B cell (primary cell): ENCODE data around the gene DVL1. TPM values are rescaled to one million over a fixed set of nuclear protein-coding genes. Genes with fewer than 3 reads are reported as not detected.

Source experiments
- ATAC-seq: fragments of 200-7000 bp; cut with Tn5 transposase; one replicate; pipeline ENCODE4 v1.10.0; 2021; ENCODE audit warnings: low read depth, mild to moderate bottlenecking, moderate number of reproducible peaks, moderate library complexity
- CTCF ChIA-PET: fragments of 350-600 bp; sonication (Branson Sonifier 250); formaldehyde crosslinking; loops from one replicate; lab custom pipeline; 2021; ENCODE audit warnings: antibody characterized with exemption, inconsistent platforms; lab: Charles Lee
- POLR2A ChIA-PET: fragments of 350-600 bp; sonication (Branson Sonifier 250); formaldehyde crosslinking; loops from one replicate; lab custom pipeline; 2021; ENCODE audit warnings: antibody characterized with exemption; lab: Charles Lee
- DNase-seq: peaks from one replicate; pipeline ENCODE4 v3.0.0; 2013
- H2AFZ ChIP-seq: 2 replicates; pipeline ENCODE4 v1.6.1; 2012; ENCODE audit warnings: mild to moderate bottlenecking, low read depth, low read length; ENCODE audit not compliant: insufficient read depth, poor library complexity, severe bottlenecking
- H3K27ac ChIP-seq, 2 donors: 1 replicate in 1 of 2; 2 replicates in 1 of 2; pipeline ENCODE4 v1.5.1; 2012 to 2013; ENCODE audit warnings: low read length in 2 of 2, mild to moderate bottlenecking in 2 of 2, moderate library complexity in 1 of 2
- H3K27me3 ChIP-seq, 4 experiments: fragments of 200-600 bp in 1 of 4; sonication (generic) in 1 of 4; replicated peaks in 1 of 4; 1 replicate in 2 of 4; 2 replicates in 2 of 4; pipeline versions ENCODE4 v1.6.1 to v1.7.0; 2013 to 2016; ENCODE audit warnings: low read length in 3 of 4, mild to moderate bottlenecking in 2 of 4, mixed read lengths in 1 of 4, moderate library complexity in 1 of 4; ENCODE audit not compliant: insufficient read depth in 4 of 4, control insufficient read depth in 3 of 4; ENCODE audit errors: control extremely low read depth in 1 of 4
- H3K36me3 ChIP-seq, 2 experiments: replicated peaks in 1 of 2; 1 replicate in 1 of 2; 2 replicates in 1 of 2; pipeline versions ENCODE4 v1.6.1 to v1.7.1; 2013; ENCODE audit warnings: low read length in 1 of 2; ENCODE audit not compliant: insufficient read depth in 2 of 2, control insufficient read depth in 1 of 2; ENCODE audit errors: control extremely low read depth in 1 of 2, extremely low read depth in 1 of 2
- H3K4me1 ChIP-seq, 2 donors: fragments of 200-600 bp in 1 of 2; sonication (generic) in 1 of 2; 1 replicate in 1 of 2; 2 replicates in 1 of 2; pipeline versions ENCODE4 v1.5.1 to v1.6.1; 2013 to 2017; ENCODE audit warnings: low read length in 2 of 2; ENCODE audit not compliant: control insufficient read depth in 2 of 2, insufficient read depth in 2 of 2
- H3K4me2 ChIP-seq: replicated peaks from 2 replicates; pipeline ENCODE3; 2012; ENCODE audit warnings: mild to moderate bottlenecking, low read depth, low read length; ENCODE audit not compliant: poor library complexity, severe bottlenecking
- H3K4me3 ChIP-seq, 5 experiments: fragments of 200-600 bp in 1 of 5; sonication (generic) in 1 of 5; 1 replicate in 3 of 5; 2 replicates in 2 of 5; pipeline versions ENCODE4 v1.5.1 to v1.7.0; 2011 to 2016; ENCODE audit warnings: low read length in 4 of 5, mild to moderate bottlenecking in 4 of 5, low read depth in 2 of 5, control low read depth in 1 of 5, moderate library complexity in 1 of 5; ENCODE audit not compliant: insufficient read depth in 1 of 5; ENCODE audit errors: control extremely low read depth in 1 of 5, extremely low read depth in 1 of 5
- H3K79me2 ChIP-seq: fragments of 200-600 bp; sonication (generic); one replicate; pipeline ENCODE4 v1.6.0; 2016; ENCODE audit warnings: low read length; ENCODE audit not compliant: control insufficient read depth, insufficient read depth
- H3K9ac ChIP-seq: fragments of 200-600 bp; sonication (generic); 2 replicates; pipeline ENCODE4 v1.6.1; 2017; ENCODE audit warnings: mild to moderate bottlenecking, low read length, moderate library complexity
- H3K9me3 ChIP-seq, 3 donors: one replicate each; pipeline versions ENCODE4 v1.6.1 to v1.7.1; 2013; ENCODE audit warnings: low read length in 2 of 3; ENCODE audit not compliant: control insufficient read depth in 2 of 3, insufficient read depth in 1 of 3; ENCODE audit errors: control extremely low read depth in 1 of 3
- H4K20me1 ChIP-seq: 2 replicates; pipeline ENCODE4 v1.6.0; 2012; ENCODE audit warnings: mild to moderate bottlenecking, low read length; ENCODE audit not compliant: insufficient read depth, control insufficient read depth, poor library complexity, severe bottlenecking
- H3K27ac Mint-ChIP-seq: one replicate; pipeline ENCODE4 v1.8.0; 2021; ENCODE audit warnings: mixed read lengths
- H3K27me3 Mint-ChIP-seq: one replicate; pipeline ENCODE4 v1.8.0; 2021; ENCODE audit warnings: mixed read lengths
- H3K4me1 Mint-ChIP-seq: one replicate; pipeline ENCODE4 v1.8.0; 2021; ENCODE audit warnings: mixed read lengths
- H3K4me3 Mint-ChIP-seq: one replicate; pipeline ENCODE4 v1.8.0; 2021; ENCODE audit warnings: mixed read lengths
- H3K9me3 Mint-ChIP-seq: one replicate; pipeline ENCODE4 v1.8.0; 2022; ENCODE audit warnings: mixed read lengths; ENCODE audit not compliant: insufficient read depth
- CTCF ChIP-seq: fragments of 200-600 bp; IDR thresholded peaks from one replicate; pipeline ENCODE4 v1.8.0; 2022; ENCODE audit warnings: antibody characterized with exemption, mild to moderate bottlenecking
- EZH2 ChIP-seq: IDR thresholded peaks from 2 replicates; pipeline ENCODE4 v1.6.1; 2012; ENCODE audit warnings: borderline replicate concordance, low read depth, mild to moderate bottlenecking, moderate library complexity, low read length; ENCODE audit not compliant: insufficient read depth, poor library complexity, severe bottlenecking
- WGBS: methylation state at CpG from one replicate; pipeline ENCODE4 v1.1.5; 2013; ENCODE audit warnings: missing lambda C conversion rate; ENCODE audit not compliant: insufficient coverage; 5-methylcytosine and 5-hydroxymethylcytosine counted together
- intact Hi-C: fragments of 100-400 bp; cut with micrococcal nuclease; formaldehyde crosslinking; loops from one replicate; pipeline ENCODE4 v1.10.0; 2022
- polyA plus RNA-seq: library from polyadenylated mRNA; depleted of rRNA; stranded (reverse); fragments of >200 nt; gene quantifications from 2 replicates; pipeline ENCODE4 v1.2.3, GENCODE V29; 2012
- total RNA-seq, 2 donors: library from RNA; stranded (reverse); fragments of 120-200 nt in 1 of 2; gene quantifications; 1 replicate in 1 of 2; 2 replicates in 1 of 2; pipeline versions ENCODE4 v1.2.3 to v1.2.4, GENCODE V29; 2013 to 2022

DVL1 gene
- total and polyA plus RNA-seq, 2 donors (not counting 1 experiment from before 2014, with no cell fraction given) = 46.1 to 53.5 TPM

GRCh38 chr1:1394116-1394515, 44.9 kb upstream of the DVL1 start:
- ChIA-PET CTCF (no interaction called here), POLR2A (interaction anchor here (0.7 kb wide), 1 partner anchor 10 kb away, joined by 5 read pairs; no protein-coding TSS in a partner anchor)
- no peak overlapping the region for H3K4me3 ChIP-seq
- H3K27ac ChIP-seq = no peak overlapping the region
- Mint-ChIP-seq H3K4me1 (peaks cover 23% of the 10 kb centered on the region), H3K9me3 (no peaks in the 10 kb centered on the region), H3K27me3 (no peaks in the 10 kb centered on the region), H3K27ac (no peak overlapping the region), H3K4me3 (no peak overlapping the region)
- no peaks in the 10 kb centered on the region for H3K9me3 ChIP-seq
- peaks cover 35% of the 10 kb centered on the region for H4K20me1 ChIP-seq
- peaks cover 65% of the 10 kb centered on the region for H3K79me2 ChIP-seq
- intact Hi-C loops = loop anchor here (2.0 kb wide), 1 partner anchor 77 kb away; the partner anchor contains the start of gene ATAD3B
- TF ChIP-seq EZH2 = no peak
- no peak for TF ChIP-seq CTCF
- DNase-seq (no peak), ATAC-seq (no peak)
- H3K9ac ChIP-seq = no peak overlapping the region
- no peak overlapping the region for H3K4me2 ChIP-seq
- no peaks in the 10 kb centered on the region for H3K27me3 ChIP-seq
- H3K4me1 ChIP-seq = peaks cover 10 to 16% of the 10 kb centered on the region in 2 donors
- H2AFZ ChIP-seq = no peak overlapping the region
- whole genome bisulfite sequencing = 76% methylated on average over 7 of the region's 7 CpGs
- peaks cover 18 to 76% of the 10 kb centered on the region in 2 experiments for H3K36me3 ChIP-seq

DNA sequence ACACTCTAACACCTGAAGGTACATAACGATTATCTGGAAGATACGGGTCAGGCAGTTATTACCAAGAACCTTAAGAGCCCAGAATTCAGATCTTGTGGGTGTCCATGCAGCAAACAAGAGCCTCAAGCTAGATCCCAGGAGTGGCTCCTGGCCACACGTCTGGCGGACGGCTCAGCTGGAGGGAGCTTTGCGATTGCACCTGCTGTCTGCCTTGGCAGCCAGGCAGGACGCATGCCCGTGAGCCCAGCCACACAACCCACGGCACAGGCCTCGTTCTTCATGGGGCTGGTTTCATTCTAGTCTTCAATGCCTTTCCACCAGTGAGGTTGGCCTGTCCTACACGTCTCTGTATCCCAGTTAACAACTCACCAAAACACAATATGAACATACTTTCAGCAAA, 44.2 kb upstream of the DVL1 start:
- no peak overlapping the region for H3K27ac Mint-ChIP-seq
- POLR2A ChIA-PET = no interaction called here

More for the DNA sequence above, 44.2 kb upstream of the DVL1 start:
- Mint-ChIP-seq H3K4me3 (no peak overlapping the region), H3K27me3 (no peaks in the 10 kb centered on the region), H3K4me1 (peaks cover 22% of the 10 kb centered on the region), H3K9me3 (no peaks in the 10 kb centered on the region)
- Histone ChIP-seq H3K4me2 (no peak overlapping the region), H3K4me3 (no peak overlapping the region), H3K27me3 (no peaks in the 10 kb centered on the region), H3K36me3 (peaks cover 18 to 82% of the 10 kb centered on the region in 2 experiments), H3K9me3 (no peaks in the 10 kb centered on the region), H2AFZ (no peak overlapping the region), H3K27ac (no peak overlapping the region), H4K20me1 (peaks cover 36% of the 10 kb centered on the region), H3K9ac (no peak overlapping the region), H3K4me1 (peaks cover 9 to 13% of the 10 kb centered on the region in 2 donors), H3K79me2 (peaks cover 59% of the 10 kb centered on the region)
- 99% methylated on average over 11 of the region's 11 CpGs for WGBS
- CTCF ChIA-PET = no interaction called here
- no peak for ATAC-seq
- intact Hi-C loops = no loop called here
- TF ChIP-seq EZH2 (no peak), CTCF (no peak)
- no peak for DNase-seq
